Spleen (tissue), 11 donors: ENCODE results near the gene UFC1. TPM values are rescaled to one million over a fixed set of nuclear protein-coding genes. Genes with fewer than 3 reads are reported as not detected.
A peak's percentile ranks its signal among the peaks of the same experiment; 100 is the strongest.

Experiments
- DNase-seq: peaks from one replicate; pipeline ENCODE4 v3.0.0-alpha.2; 2020
- H3K27ac ChIP-seq, 8 donors: fragments of 200-600 bp; sonication (generic) in 7 of 8; 1 replicate in 4 of 8; 2 replicates in 4 of 8; pipeline versions ENCODE4 v1.5.0 to v1.8.0; 2016 to 2021; ENCODE audit warnings: inconsistent platforms in 4 of 8, mild to moderate bottlenecking in 4 of 8, moderate library complexity in 1 of 8
- H3K27me3 ChIP-seq, 7 donors: fragments of 200-600 bp; sonication (generic) in 6 of 7; replicated peaks in 1 of 7; 1 replicate in 4 of 7; 2 replicates in 3 of 7; pipeline versions ENCODE4 v1.5.0 to v1.8.0; 2016 to 2021; ENCODE audit warnings: inconsistent platforms in 3 of 7, mild to moderate bottlenecking in 1 of 7
- H3K36me3 ChIP-seq, 6 donors: fragments of 200-600 bp; sonication (generic) in 5 of 6; 1 replicate in 4 of 6; 2 replicates in 2 of 6; pipeline versions ENCODE4 v1.5.0 to v1.8.0; 2016 to 2021; ENCODE audit warnings: inconsistent platforms in 2 of 6
- H3K4me1 ChIP-seq, 6 donors: fragments of 200-600 bp; sonication (generic) in 5 of 6; 1 replicate in 3 of 6; 2 replicates in 3 of 6; pipeline versions ENCODE4 v1.5.0 to v1.8.0; 2016 to 2021; ENCODE audit warnings: inconsistent platforms in 3 of 6
- H3K4me3 ChIP-seq, 8 donors: fragments of 200-600 bp; sonication (generic) in 7 of 8; 1 replicate in 4 of 8; 2 replicates in 4 of 8; pipeline versions ENCODE4 v1.5.0 to v1.8.0; 2016 to 2021; ENCODE audit warnings: inconsistent platforms in 4 of 8, mild to moderate bottlenecking in 4 of 8, moderate library complexity in 2 of 8
- H3K9me3 ChIP-seq, 8 donors: fragments of 200-600 bp; sonication (generic) in 7 of 8; 1 replicate in 4 of 8; 2 replicates in 4 of 8; pipeline versions ENCODE4 v1.5.0 to v1.8.0; 2016 to 2021; ENCODE audit warnings: inconsistent platforms in 4 of 8
- CTCF ChIP-seq, 11 experiments: fragments of 200-600 bp in 7 of 11; fragments of 450-650 bp in 4 of 11; sonication (generic) in 4 of 11; IDR thresholded peaks in 8 of 11; conservative IDR thresholded peaks in 3 of 11; 1 replicate in 7 of 11; 2 replicates in 4 of 11; pipeline versions ENCODE4 v1.4.0 to v1.8.0; 2016 to 2021; ENCODE audit warnings: antibody characterized with exemption in 11 of 11, inconsistent platforms in 4 of 11, mild to moderate bottlenecking in 1 of 11
- POLR2A ChIP-seq, 3 donors: fragments of 450-650 bp; IDR thresholded peaks; one replicate each; pipeline ENCODE4 v1.5.1; 2017; ENCODE audit warnings: antibody characterized with exemption in 3 of 3, mild to moderate bottlenecking in 1 of 3
- POLR2AphosphoS5 ChIP-seq, 3 donors: sonication (generic); formaldehyde crosslinking; IDR thresholded peaks; one replicate each; pipeline ENCODE4 v1.5.1; 2017; ENCODE audit warnings: antibody characterized with exemption in 3 of 3
- WGBS, 5 donors: extraction: QIAGEN DNeasy Blood & Tissue Kit in 3 of 5; methylation state at CpG; one replicate each; pipeline versions ENCODE4 v1.1.5 to v1.1.7; 2013 to 2018; 5-methylcytosine and 5-hydroxymethylcytosine counted together
- intact Hi-C: fragments of 100-400 bp; cut with DNase I; formaldehyde crosslinking; loops from one replicate; pipeline ENCODE4 v1.15.0; 2023; ENCODE audit warnings: low total_unique reads
- polyA plus RNA-seq, 3 donors: library from polyadenylated mRNA; stranded (reverse); fragments of 200-250 nt; gene quantifications; one replicate each; pipeline ENCODE4 v1.2.1, GENCODE V29; 2013
- total RNA-seq, 7 donors: library from RNA; depleted of rRNA in 3 of 7; stranded (reverse); fragments of >200 nt in 3 of 7; fragmentation: NEBNext Ultra II Directional in 4 of 7; extraction: Animal tissue kit (Norgen Biotek cat#: 25700) in 4 of 7; gene quantifications; one replicate each; pipeline versions ENCODE4 v1.1.0 to v1.2.1, GENCODE V29; 2016 to 2021
- donor health status: healthy with polysubstance abuse.
- donor health status: DM: no; HTN: no; CAD: no; lungs with moderate emphysema.
- donor health status: DM: no; HTN: no; CAD: no.
- donor health status: Bipolar disorder and iron deficiency.
- donor health status: healthy.
- donor health status: DM: no; HTN: no; CAD: no.
- donor health status: DM: yes; HTN: yes; CAD: no.

Gene UFC1
- total and polyA plus RNA-seq, 10 donors, result 62.8 to 130 (median 74.7) TPM

DNA sequence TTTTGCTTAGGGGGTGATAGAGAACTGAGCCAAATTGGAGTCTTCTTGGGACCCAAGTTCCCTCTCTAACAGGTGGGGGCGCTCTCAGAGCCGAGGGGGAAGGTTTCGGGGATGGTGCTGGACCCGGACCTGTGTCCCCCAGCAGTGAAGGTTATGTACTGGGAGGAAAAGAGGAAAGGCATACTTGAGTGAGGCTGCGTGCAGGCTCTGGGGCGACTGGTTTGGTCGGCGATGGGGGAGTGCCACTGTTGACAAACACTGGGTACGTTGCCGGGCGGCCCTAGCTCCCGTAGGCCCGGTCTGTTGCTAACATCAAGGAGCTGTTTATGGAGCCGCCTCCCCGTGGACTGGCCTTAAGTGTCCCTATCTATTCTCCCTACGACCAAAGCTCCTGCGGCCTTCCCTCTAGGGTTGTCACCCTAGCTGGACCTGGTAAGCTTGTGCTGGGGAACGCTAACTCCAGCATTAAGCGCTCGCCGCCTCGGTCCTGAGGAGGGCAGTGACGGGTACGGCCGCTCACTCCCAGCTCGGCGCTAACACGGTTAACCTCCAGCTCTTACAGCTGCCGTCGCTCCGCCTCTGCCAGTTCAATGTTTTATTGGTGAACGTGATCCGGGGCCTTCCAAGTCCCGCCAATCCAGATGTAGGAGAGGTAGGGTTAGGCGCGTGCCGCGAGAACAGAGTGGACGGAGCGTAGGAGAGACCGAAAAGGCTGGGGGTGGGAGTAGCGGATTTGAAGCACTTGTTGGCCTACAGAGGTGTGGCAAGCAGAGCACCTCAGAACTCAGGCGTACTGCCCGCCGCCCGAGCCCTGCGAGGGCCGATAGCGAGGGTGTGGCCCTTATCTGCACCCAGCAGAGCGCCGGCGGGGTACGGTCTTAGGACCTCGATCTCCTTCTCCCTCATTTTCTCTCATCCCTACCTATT lies 12.2 kb downstream of the UFC1 start, which contains the start of gene PPOX:
Gene PPOX, plus strand, starts transcription at position 685 of the 927 bp plus-strand sequence. CDS start 422 bp downstream, outside the sequence.
- Histone ChIP-seq H3K4me1 (peaks cover 15 to 59% (median 43%) of the 10 kb centered on the region in 6 donors), H3K4me3 (peak within 1 kb of the TSS; percentile 44 to 95 (median 77)), H3K27me3 (no peaks in the 10 kb centered on the region), H3K9me3 (no peaks in the 10 kb centered on the region), H3K36me3 (peaks cover 0 to 68% (median 42%) of the 10 kb centered on the region in 6 donors), H3K27ac (peak within 1 kb of the TSS; percentile 87 to 92 (median 88))
- intact Hi-C loops, result no loop called here
- 0 to 1% (median 0%) methylated on average over 33 to 54 of the region's 54 CpGs for WGBS, 5 donors
- peak; percentile 98 for DNase-seq
- peak; percentile 87 to 94 (median 89) for TF ChIP-seq POLR2AphosphoS5 (IDR thresholded peaks at IDR 0.05)
- peak in 1 of 3 donors; percentile 26 for TF ChIP-seq POLR2A (IDR thresholded peaks at IDR 0.05)
- TF ChIP-seq CTCF (IDR thresholded peaks at IDR 0.05 in 8 of 11, conservative IDR thresholded peaks at IDR 0.05 in 3 of 11), result peak in 10 of 11 experiments; percentile 14 to 59 (median 46)

DNA sequence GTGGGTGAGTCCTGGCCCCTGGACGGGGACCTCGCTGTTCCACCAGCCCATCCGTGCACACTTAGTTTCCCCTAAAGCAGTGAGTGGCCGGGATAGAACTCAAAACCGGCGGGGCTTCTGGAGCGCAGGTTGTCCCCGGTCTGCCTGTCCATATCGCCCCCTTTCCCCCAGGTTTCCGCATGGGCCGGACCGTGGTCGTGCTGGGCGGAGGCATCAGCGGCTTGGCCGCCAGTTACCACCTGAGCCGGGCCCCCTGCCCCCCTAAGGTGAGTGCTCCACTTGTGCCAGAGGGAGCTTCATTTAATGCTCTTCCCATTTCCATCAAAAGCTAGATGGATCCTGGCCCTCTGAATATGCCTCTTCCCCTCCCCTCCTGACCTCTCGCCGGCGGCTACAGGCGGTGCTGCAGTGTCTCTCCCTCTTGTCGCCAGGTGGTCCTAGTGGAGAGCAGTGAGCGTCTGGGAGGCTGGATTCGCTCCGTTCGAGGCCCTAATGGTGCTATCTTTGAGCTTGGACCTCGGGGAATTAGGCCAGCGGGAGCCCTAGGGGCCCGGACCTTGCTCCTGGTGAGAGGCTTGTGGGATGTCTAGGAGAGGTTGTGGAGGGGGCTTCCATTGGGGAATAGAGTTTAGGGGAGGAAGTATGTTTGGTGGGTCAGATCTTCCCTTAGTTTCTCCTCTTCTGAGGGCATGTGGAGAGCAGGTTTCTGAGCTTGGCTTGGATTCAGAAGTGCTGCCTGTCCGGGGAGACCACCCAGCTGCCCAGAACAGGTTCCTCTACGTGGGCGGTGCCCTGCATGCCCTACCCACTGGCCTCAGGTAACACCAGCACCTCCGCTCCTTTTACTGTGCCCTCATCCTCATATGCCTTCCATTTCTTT lies 13.1 kb downstream of the UFC1 start:
- no peaks in the 10 kb centered on the region for H3K9me3 ChIP-seq
- peak; percentile 86 for DNase-seq
- H3K4me1 ChIP-seq, result peaks cover 7 to 52% (median 34%) of the 10 kb centered on the region in 6 donors
- 9 to 12% (median 10%) methylated on average over 28 to 33 of the region's 33 CpGs for WGBS, 5 donors
- TF ChIP-seq CTCF (IDR thresholded peaks at IDR 0.05 in 8 of 11, conservative IDR thresholded peaks at IDR 0.05 in 3 of 11) (no peak), POLR2AphosphoS5 (IDR thresholded peaks at IDR 0.05) (no peak), POLR2A (IDR thresholded peaks at IDR 0.05) (no peak)
- intact Hi-C loops, result no loop called here
- H3K27ac ChIP-seq, result peak overlapping the region; percentile 87 to 92 (median 88)
- H3K27me3 ChIP-seq, result no peaks in the 10 kb centered on the region
- H3K36me3 ChIP-seq, result peaks cover 5 to 68% (median 49%) of the 10 kb centered on the region in 6 donors
- peak overlapping the region; percentile 44 to 95 (median 77) for H3K4me3 ChIP-seq

DNA sequence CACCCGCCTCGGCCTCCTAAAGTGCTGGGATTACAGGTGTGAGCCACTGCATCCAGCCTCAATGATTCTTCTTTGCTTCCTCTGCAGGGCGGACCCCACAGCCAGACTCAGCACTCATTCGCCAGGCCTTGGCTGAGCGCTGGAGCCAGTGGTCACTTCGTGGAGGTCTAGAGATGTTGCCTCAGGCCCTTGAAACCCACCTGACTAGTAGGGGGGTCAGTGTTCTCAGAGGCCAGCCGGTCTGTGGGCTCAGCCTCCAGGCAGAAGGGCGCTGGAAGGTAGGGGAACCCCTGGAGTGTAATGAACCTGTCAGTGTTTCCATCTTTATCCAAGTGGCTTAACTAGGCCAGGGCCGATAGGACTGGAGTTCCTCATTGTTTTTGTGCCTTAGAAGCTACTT lies 15.1 kb downstream of the UFC1 start:
- Histone ChIP-seq H3K4me3 (no peak overlapping the region), H3K27ac (no peak overlapping the region), H3K27me3 (no peaks in the 10 kb centered on the region), H3K36me3 (peaks cover 5 to 68% (median 53%) of the 10 kb centered on the region in 6 donors), H3K4me1 (peaks cover 7 to 58% (median 37%) of the 10 kb centered on the region in 6 donors), H3K9me3 (no peaks in the 10 kb centered on the region)
- TF ChIP-seq CTCF (IDR thresholded peaks at IDR 0.05 in 8 of 11, conservative IDR thresholded peaks at IDR 0.05 in 3 of 11) (no peak), POLR2AphosphoS5 (IDR thresholded peaks at IDR 0.05) (peak in 2 of 3 donors; percentile 8 to 11)
- intact Hi-C loops, result no loop called here
- 93 to 98% (median 94%) methylated on average over 7 to 9 of the region's 9 CpGs for WGBS, 5 donors
- DNase-seq, result peak; percentile 41
